ENCODE data around the gene TCEA2. TPM values are rescaled to one million over a fixed set of nuclear protein-coding genes. Genes with fewer than 3 reads are reported as not detected.
"Not testable (repeated sequence)": the region's sequence is repeated elsewhere in the genome, so short reads cannot be mapped to it uniquely, and the experiment has no call there.

TCEA2 gene
- total RNA-seq, 4 donors from 2014 or later = 5.6 to 94.3 (median 14.8) TPM

DNA sequence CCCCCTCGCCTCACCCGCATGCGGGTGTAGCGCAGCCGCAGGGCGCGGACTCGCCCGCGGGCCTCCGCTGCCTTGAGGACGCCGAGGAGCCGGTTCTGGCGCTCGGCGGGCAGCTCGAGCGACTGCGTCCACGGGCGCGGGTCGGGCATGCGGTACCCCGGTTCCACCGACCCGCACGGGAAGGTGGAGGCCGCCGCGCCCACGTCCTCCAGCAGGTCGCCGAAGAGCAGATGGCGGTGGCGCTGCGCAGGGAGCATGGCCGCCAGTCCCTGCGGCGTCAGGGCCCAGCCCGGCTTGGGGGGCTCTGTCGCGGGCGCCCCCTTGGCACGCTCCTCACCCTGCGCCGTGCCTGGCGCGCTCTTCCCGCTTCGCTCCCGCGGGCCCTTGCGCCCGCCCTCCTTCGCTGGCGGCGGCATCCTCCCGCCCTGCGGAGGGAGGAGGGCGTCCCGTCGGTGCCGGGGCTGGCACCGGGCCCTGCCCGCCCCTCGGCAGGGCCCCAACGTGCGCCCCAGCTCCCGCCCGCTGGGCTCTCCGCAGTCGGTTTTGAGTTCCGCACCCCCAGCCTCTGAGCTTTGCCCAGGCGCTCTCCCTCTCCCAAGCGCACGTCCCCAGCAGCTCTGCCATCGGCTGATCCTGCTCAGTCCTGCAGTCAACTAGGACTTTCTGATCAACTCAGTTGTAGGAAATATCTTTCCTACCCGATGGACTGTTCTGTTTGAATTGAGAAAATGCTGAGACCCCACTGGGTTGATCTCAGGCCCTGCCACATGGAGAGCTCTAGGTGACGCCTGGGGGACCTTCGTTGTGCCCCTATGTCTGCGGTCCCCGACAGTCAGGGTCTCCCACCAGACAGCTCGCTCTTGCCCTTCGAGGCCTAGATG is 21.0 kb downstream of the TCEA2 start, which contains the start of gene LKAAEAR1:
LKAAEAR1 (minus strand) TSS at position 595 of the 881 bp plus-strand sequence; CDS start at position 416, 179 bp downstream.
- no peak within 1 kb of the TSS for H3K27ac ChIP-seq
- peak within 1 kb of the TSS; percentile 16 to 59 (median 40) for H3K4me3 ChIP-seq
- in situ Hi-C loops (cut with MboI; ENCODE audit: low pct_ligation_motif_present in 1 of 4, low pct_unique_long_range_greater_than_20kb in 1 of 4, low sequenced_read_pairs in 3 of 4) = no loop called here
- no peaks in the 10 kb centered on the region for H3K36me3 ChIP-seq
- DNase-seq = no peak
- TF ChIP-seq EP300 (IDR thresholded peaks at IDR 0.05; ENCODE audit: low read depth) (no peak), POLR2A (IDR thresholded peaks at IDR 0.05) (no peak), POLR2AphosphoS5 (IDR thresholded peaks at IDR 0.05) (no peak)
- TF ChIP-seq, protein P1, sequence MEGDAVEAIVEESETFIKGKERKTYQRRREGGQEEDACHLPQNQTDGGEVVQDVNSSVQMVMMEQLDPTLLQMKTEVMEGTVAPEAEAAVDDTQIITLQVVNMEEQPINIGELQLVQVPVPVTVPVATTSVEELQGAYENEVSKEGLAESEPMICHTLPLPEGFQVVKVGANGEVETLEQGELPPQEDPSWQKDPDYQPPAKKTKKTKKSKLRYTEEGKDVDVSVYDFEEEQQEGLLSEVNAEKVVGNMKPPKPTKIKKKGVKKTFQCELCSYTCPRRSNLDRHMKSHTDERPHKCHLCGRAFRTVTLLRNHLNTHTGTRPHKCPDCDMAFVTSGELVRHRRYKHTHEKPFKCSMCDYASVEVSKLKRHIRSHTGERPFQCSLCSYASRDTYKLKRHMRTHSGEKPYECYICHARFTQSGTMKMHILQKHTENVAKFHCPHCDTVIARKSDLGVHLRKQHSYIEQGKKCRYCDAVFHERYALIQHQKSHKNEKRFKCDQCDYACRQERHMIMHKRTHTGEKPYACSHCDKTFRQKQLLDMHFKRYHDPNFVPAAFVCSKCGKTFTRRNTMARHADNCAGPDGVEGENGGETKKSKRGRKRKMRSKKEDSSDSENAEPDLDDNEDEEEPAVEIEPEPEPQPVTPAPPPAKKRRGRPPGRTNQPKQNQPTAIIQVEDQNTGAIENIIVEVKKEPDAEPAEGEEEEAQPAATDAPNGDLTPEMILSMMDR (IDR thresholded peaks at IDR 0.05) = no peak
- 16% methylated on average over 15 of the region's 86 CpGs; no CpG with 5 or more reads in 1 of the 2 donors for WGBS, 2 donors (ENCODE audit: low coverage in 1 of 2)
- peaks cover 65% of the 10 kb centered on the region for H3K27me3 ChIP-seq
- peaks cover 6 to 34% (median 18%) of the 10 kb centered on the region in 4 donors for H3K4me1 ChIP-seq
- H3K9me3 ChIP-seq = no peaks in the 10 kb centered on the region
- intact Hi-C loops (cut with DNase I; ENCODE audit: low total_unique reads) = no loop called here

DNA sequence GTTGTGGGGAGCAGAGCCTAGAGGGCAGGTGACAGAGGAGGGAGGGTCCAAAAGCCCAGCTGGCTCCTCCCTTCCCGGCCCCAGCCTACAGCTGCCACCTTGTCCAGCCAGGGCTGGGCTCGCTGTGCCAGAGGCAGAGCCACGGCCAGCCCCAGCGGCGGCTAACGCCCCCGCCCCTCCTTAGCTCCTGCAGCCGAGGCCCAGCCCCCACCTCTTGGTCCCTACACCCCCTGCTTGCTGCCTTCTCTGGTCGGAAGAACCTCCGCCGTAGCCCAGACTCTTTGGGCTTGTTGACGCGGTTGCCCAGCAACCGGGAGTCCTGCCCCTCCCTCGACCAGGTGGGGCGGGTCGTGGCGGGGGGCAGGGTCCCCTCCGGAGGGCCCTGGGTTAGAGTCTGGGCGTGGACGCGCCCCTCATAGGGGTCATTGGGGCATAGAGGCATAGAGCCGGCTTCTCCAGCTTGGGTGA is 21.7 kb downstream of the TCEA2 start:
- TF ChIP-seq, protein P1 (IDR thresholded peaks at IDR 0.05) = no peak
- no peak for TF ChIP-seq POLR2A (IDR thresholded peaks at IDR 0.05)
- TF ChIP-seq EP300 (IDR thresholded peaks at IDR 0.05; ENCODE audit: low read depth) = no peak
- no peak for TF ChIP-seq POLR2AphosphoS5 (IDR thresholded peaks at IDR 0.05)
- H3K9me3 ChIP-seq = no peaks in the 10 kb centered on the region
- peaks cover 4 to 29% (median 12%) of the 10 kb centered on the region in 4 donors for H3K4me1 ChIP-seq
- intact Hi-C loops (cut with DNase I; ENCODE audit: low total_unique reads) = no loop called here
- WGBS, 2 donors (ENCODE audit: low coverage in 1 of 2) = 16% methylated on average over 19 of the region's 23 CpGs; no CpG with 5 or more reads in 1 of the 2 donors
- no peak for DNase-seq
- H3K27ac ChIP-seq = no peak overlapping the region
- no peak overlapping the region for H3K4me3 ChIP-seq
- no peaks in the 10 kb centered on the region for H3K36me3 ChIP-seq
- H3K27me3 ChIP-seq = peaks cover 64% of the 10 kb centered on the region
- in situ Hi-C loops (cut with MboI; ENCODE audit: low pct_ligation_motif_present in 1 of 4, low pct_unique_long_range_greater_than_20kb in 1 of 4, low sequenced_read_pairs in 3 of 4) = no loop called here

DNA sequence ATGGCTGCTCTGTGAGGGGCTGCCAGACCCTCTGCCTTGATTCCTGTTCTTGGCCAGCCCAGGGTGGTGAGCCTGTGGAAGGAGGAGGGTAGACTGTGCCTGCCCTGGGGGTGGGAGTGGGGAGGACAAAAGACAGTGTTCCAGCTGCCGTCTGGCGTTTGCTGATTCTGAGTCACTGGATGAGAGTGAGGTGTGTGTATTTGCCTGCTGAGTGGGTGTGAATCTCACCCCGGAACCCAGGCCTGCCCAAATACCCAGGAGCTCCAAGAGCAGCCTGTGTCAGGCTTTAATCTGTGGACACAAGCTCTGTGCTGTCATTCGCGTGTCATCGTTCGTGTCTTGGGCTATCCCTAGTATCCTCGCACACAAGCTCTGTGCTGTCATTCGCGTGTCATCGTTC is 23.8 kb downstream of the TCEA2 start:
- H3K4me1 ChIP-seq = peaks cover 4 to 27% (median 12%) of the 10 kb centered on the region in 4 donors
- peaks cover 53% of the 10 kb centered on the region for H3K27me3 ChIP-seq
- WGBS, 2 donors (ENCODE audit: low coverage in 1 of 2) = 92% methylated on average over 11 of the region's 11 CpGs; no CpG with 5 or more reads in 1 of the 2 donors
- no peak for TF ChIP-seq EP300 (IDR thresholded peaks at IDR 0.05; ENCODE audit: low read depth)
- TF ChIP-seq, protein P1 (IDR thresholded peaks at IDR 0.05) = no peak
- TF ChIP-seq POLR2A (IDR thresholded peaks at IDR 0.05) = no peak
- no peak for TF ChIP-seq POLR2AphosphoS5 (IDR thresholded peaks at IDR 0.05)
- in situ Hi-C loops (cut with MboI; ENCODE audit: low pct_ligation_motif_present in 1 of 4, low pct_unique_long_range_greater_than_20kb in 1 of 4, low sequenced_read_pairs in 3 of 4) (no loop called here), intact Hi-C loops (cut with DNase I; ENCODE audit: low total_unique reads) (no loop called here)
- no peaks in the 10 kb centered on the region for H3K9me3 ChIP-seq
- no peak overlapping the region for H3K27ac ChIP-seq
- no peaks in the 10 kb centered on the region for H3K36me3 ChIP-seq
- DNase-seq = no peak
- no peak overlapping the region for H3K4me3 ChIP-seq

DNA sequence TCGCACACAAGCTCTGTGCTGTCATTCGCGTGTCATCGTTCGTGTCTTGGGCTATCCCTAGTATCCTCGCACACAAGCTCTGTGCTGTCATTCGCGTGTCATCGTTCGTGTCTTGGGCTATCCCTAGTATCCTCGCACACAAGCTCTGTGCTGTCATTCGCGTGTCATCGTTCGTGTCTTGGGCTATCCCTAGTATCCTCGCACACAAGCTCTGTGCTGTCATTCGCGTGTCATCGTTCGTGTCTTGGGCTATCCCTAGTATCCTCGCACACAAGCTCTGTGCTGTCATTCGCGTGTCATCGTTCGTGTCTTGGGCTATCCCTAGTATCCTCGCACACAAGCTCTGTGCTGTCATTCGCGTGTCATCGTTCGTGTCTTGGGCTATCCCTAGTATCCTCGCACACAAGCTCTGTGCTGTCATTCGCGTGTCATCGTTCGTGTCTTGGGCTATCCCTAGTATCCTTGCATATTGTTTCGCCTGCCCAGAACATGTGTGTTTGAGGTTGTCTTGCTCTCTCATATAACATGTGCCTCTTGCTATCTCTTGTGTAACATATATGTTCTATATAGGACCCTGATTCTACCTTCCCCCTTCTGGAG is 24.3 kb downstream of the TCEA2 start:
- H3K27ac ChIP-seq; intact Hi-C loops (cut with DNase I; ENCODE audit: low total_unique reads); H3K4me3 ChIP-seq; DNase-seq; in situ Hi-C loops (cut with MboI; ENCODE audit: low pct_ligation_motif_present in 1 of 4, low pct_unique_long_range_greater_than_20kb in 1 of 4, low sequenced_read_pairs in 3 of 4); H3K36me3 ChIP-seq; H3K9me3 ChIP-seq: not testable (repeated sequence)
- Histone ChIP-seq H3K4me1 (peaks cover 4 to 22% (median 12%) of the 10 kb centered on the region in 4 donors), H3K27me3 (peaks cover 50% of the 10 kb centered on the region)
- 96% methylated on average over 6 of the region's 36 CpGs; no CpG with 5 or more reads in 1 of the 2 donors for WGBS, 2 donors (ENCODE audit: low coverage in 1 of 2)

DNA sequence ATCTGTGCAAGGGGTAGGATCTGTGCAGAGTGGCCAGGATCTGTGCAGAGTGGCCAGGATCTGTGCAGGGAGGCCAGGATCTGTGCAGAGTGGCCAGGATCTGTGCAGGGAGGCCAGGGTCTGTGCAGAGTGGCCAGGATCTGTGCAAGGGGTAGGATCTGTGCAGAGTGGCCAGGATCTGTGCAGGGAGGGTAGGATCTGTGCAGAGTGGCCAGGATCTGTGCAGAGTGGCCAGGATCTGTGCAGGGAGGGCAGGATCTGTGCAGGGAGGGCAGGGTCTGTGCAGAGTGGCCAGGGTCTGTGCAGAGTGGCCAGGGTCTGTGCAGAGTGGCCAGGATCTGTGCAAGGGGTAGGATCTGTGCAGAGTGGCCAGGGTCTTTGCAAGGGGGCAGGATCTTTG is 25.6 kb downstream of the TCEA2 start:
- Histone ChIP-seq H3K27me3 (peaks cover 44% of the 10 kb centered on the region), H3K4me1 (peaks cover 0 to 13% (median 9%) of the 10 kb centered on the region in 4 donors)
- intact Hi-C loops (cut with DNase I; ENCODE audit: low total_unique reads); H3K4me3 ChIP-seq; H3K9me3 ChIP-seq; DNase-seq; H3K27ac ChIP-seq; H3K36me3 ChIP-seq; in situ Hi-C loops (cut with MboI; ENCODE audit: low pct_ligation_motif_present in 1 of 4, low pct_unique_long_range_greater_than_20kb in 1 of 4, low sequenced_read_pairs in 3 of 4): not testable (repeated sequence)
